Measurements from ENCODE around the gene TBXAS1.
A peak's percentile ranks its signal among the peaks of the same experiment; 100 is the strongest.

Gene TBXAS1

GRCh38 chr7:140000666-140001268 lies 171.7 kb downstream of the TBXAS1 start:
- H3K27ac ChIP-seq = no peak overlapping the region
- no peak for TF ChIP-seq CTCF (conservative IDR thresholded peaks at IDR 0.05)
- TF ChIP-seq ZFX (IDR thresholded peaks at IDR 0.05) = no peak

GRCh38 chr7:140003913-140004382 lies 174.9 kb downstream of the TBXAS1 start:
- TF ChIP-seq CTCF (conservative IDR thresholded peaks at IDR 0.05) = peak; percentile 89
- TF ChIP-seq ZFX (IDR thresholded peaks at IDR 0.05) = no peak

GRCh38 chr7:140004672-140005071 lies 175.6 kb downstream of the TBXAS1 start:
- H3K27ac ChIP-seq = peak overlapping the region; percentile 2; the same call in 1 of the 2 replicates
- TF ChIP-seq CTCF (conservative IDR thresholded peaks at IDR 0.05) = no peak
- no peak for TF ChIP-seq ZFX (IDR thresholded peaks at IDR 0.05)

More at GRCh38 chr7:140003913-140004382, 174.9 kb downstream of the TBXAS1 start:
- no peak overlapping the region for H3K27ac ChIP-seq

- no peak for TF ChIP-seq CTCF (conservative IDR thresholded peaks at IDR 0.05)
- no peak for TF ChIP-seq ZFX (IDR thresholded peaks at IDR 0.05)
- no peak overlapping the region for H3K27ac ChIP-seq
These were observed 176.3 kb downstream of the TBXAS1 start for GRCh38 chr7:140005341-140005740.

- no peak for TF ChIP-seq ZFX (IDR thresholded peaks at IDR 0.05)
- TF ChIP-seq CTCF (conservative IDR thresholded peaks at IDR 0.05) = no peak
- H3K27ac ChIP-seq = no peak overlapping the region
These were observed 176.9 kb downstream of the TBXAS1 start for GRCh38 chr7:140005754-140006503.

- H3K27ac ChIP-seq = no peak overlapping the region
- TF ChIP-seq CTCF (conservative IDR thresholded peaks at IDR 0.05) = no peak
- TF ChIP-seq ZFX (IDR thresholded peaks at IDR 0.05) = no peak
These were observed 177.5 kb downstream of the TBXAS1 start for GRCh38 chr7:140006600-140006999.

GRCh38 chr7:140007051-140007690 lies 178.1 kb downstream of the TBXAS1 start:
- no peak for TF ChIP-seq ZFX (IDR thresholded peaks at IDR 0.05)
- no peak for TF ChIP-seq CTCF (conservative IDR thresholded peaks at IDR 0.05)
- no peak overlapping the region for H3K27ac ChIP-seq
